Measurements from ENCODE around the gene OTOA.
"Not testable (repeated sequence)": the region's sequence is repeated elsewhere in the genome, so short reads cannot be mapped to it uniquely, and the experiment has no call there.

Gene OTOA

DNA sequence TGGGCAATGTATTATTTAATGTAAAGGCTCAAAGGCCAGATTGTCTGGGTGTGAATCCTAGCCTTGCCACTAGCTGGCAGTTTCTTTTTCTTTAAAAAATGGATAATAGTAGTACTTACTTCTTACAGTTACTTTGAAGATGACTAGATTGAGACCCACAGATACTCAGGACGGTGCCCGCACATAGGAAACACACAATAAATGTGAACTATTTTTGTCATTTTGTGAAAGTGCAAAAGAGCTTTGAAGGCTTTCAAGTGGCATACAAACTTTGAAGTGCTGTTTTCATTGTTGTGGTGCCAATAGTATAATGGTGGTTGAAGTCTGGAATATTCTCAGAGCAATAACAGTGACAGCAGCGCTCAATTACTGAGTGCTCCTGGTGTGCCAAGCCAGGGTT lies 63.6 kb downstream of the OTOA start:
- DNase-seq, result no peak

GRCh38 chr16:21731233-21731632 lies 67.5 kb downstream of the OTOA start:
- DNase-seq, result not testable (repeated sequence)

- not testable (repeated sequence) for DNase-seq
These were observed 76.9 kb downstream of the OTOA start for GRCh38 chr16:21740637-21741036.

DNA sequence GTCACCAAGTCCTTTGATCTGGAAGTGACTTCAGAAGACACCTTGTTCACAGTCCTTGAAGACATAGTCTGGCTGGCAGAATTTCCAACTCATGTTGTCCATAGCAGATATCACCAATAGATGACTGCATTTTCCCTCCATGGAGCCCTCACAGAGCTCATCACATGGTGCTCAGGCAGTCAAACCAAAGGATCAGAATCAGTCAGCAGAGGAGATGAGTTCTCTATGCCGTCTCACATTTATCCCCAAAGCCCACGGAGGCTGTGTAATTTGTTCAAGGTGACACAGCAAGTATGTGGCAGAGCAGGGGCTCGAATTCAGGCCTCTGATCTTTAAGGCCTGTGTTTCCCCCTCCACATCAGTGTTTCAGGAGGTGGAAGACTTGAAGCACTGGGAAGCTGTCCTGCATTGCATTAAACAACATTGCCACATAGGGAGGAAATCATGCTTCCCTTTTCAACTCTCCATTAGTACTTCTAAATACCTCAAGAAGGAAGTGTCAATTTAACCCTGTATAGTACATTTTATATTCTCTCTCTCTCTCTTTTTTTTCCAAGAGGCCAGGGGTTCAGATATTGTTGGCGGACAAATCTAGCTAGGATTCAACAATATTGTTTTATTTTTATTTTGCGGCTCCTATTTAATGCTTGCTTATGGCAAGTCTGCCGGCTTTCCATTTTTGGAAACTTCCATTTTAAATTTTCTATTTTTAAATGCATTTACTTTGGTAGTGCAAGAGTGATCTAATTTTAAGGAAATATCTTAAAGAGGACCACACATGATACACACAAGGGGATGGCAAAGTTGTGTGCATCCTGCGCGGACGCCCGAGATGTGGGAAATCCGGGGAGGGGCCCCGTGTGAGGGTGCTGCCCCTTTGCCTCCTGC lies 92.7 kb downstream of the OTOA start:
- DNase-seq, result not testable (repeated sequence)

DNA sequence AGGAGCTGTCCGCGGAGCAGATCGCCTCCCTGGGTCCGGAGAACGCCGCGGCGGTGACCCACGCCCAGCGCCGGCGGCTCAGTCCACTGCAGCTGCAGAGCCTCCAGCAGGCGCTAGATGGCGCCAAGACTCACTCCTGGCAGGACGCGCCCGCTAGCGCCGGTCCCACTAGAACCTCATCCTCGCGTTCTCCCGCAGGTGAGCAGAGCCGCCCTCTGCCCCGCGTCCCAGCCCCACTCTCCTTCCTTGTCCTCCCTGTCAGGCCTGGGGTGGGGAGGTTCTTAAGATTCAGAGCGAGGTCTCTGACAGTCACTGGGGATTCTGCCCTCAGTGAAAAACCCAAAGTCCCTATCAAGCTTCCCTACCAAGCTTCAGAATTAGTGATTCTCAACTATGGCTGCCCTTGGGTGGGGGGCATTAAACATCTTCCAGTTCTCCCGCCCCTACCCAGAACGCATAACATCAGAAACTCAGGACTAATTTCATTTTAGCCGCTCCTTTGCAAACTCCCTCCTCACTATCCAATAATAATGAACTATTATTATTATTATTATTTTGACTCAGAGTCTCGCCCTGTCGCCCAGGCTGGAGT lies 93.4 kb downstream of the OTOA start:
- not testable (repeated sequence) for DNase-seq

GRCh38 chr16:21768280-21768679 lies 104.5 kb downstream of the OTOA start:
- DNase-seq, result not testable (repeated sequence)

- not testable (repeated sequence) for DNase-seq
These were observed 105.0 kb downstream of the OTOA start for GRCh38 chr16:21768810-21769209.

DNA sequence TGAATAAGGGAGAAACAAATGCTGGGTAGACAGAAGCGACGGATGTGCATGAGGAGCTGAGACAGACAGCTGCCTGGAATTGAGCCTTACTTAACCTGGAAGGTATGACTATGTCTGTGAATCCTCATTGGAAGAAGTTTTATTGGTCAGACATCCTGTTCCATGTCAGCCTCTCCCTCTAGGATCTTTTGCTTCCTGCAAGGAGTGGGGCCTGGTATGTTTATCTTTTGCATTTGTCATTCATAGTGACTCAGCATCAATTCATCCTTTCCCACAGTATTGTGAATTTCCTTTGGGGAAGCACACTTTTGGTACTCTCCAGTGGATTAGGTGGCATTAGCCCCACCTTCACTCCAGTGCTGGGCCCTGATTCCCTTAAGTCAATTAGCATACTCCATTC lies 105.5 kb downstream of the OTOA start:
- DNase-seq, result not testable (repeated sequence)

DNA sequence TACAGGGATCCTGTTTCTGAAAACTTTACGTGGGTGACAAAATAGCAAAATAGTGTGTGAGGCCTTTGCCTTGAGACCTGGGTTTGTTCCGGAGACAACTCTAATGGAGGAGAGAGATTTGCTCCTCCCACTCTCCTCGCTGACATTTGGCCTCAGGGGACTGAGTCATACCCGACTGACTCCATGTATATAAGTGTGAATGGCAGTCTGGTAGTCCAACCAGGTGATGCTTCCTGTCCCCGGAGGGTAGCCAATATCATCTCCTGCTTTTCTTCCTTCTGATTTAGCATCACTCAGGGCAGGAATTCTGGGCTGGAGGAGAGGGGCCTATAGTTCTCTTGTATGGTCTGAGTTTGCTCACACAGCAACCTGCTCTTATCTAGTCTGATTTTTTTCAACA lies 106.8 kb downstream of the OTOA start:
- DNase-seq, result not testable (repeated sequence)

DNA sequence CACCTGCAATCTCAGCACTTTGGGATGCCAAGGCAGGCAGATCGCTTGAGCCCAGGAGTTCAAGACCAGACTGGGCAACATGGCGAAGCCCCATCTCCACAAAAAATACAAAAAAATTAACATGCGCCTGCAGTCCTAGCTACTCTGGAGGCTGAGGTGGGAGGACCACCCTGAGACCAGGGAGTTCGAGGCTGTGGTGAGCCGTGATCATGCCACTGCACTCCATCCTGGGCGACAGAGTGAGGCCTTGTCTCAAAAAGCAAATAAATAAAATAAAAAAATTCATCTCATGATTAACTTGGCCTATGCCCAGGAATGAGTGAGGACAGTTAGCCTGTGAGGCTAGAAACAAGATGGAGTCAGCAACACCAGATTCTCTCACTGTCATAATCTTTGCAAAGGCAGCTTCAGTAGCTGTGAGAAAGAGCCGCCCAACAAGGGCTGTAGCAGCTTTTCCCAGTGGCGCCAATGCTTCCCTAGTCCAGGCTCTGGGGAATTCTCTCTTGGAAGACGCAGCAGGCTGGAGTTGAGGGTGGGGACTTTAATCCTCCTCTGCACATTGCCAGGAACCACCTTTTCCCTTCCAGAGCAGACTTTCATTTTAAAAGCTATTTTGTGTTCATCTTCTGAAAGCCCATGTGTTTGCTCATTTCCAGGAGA lies 108.9 kb downstream of the OTOA start:
- DNase-seq, result not testable (repeated sequence)

GRCh38 chr16:21773207-21773553 lies 109.4 kb downstream of the OTOA start:
- DNase-seq, result not testable (repeated sequence)

GRCh38 chr16:21780525-21780924 lies 116.8 kb downstream of the OTOA start:
- not testable (repeated sequence) for DNase-seq

- not testable (repeated sequence) for DNase-seq
These were observed 126.7 kb downstream of the OTOA start for GRCh38 chr16:21790506-21790905.

GRCh38 chr16:21793310-21793709 lies 129.5 kb downstream of the OTOA start:
- not testable (repeated sequence) for DNase-seq

DNA sequence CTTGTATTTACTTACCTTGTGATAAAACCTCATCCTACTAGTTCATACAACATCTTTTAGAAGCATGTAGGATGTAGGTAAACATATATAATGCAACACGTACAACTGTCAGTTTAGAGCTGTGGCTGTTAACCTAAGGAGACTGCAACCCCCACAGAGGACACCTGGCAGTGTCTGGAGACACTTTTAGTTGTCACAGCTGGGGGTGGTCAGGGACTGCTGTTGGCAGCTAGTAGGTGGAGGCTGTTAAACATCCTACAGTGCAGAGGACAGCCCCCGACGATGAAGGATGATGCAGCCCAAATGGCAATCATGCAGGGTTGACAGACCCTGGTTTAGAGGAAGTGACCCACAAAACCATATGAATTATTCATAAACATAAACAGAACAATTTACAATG lies 134.8 kb downstream of the OTOA start:
- DNase-seq, result not testable (repeated sequence)

- not testable (repeated sequence) for DNase-seq
These were observed 138.0 kb downstream of the OTOA start for GRCh38 chr16:21801538-21802374.

DNA sequence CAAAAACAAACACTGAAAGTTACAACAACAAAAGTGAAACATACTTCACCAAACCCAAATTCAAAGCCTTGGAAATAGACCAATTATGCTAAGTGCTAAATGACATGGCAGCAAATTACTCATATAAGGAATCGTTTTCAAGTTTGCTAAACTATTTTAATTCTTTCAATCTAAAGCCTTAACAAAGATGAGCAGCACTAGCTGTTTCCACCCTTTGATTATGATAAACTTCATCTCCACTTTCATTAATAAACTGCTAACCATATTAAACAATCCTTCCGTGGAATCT lies 138.6 kb downstream of the OTOA start:
- not testable (repeated sequence) for DNase-seq

Measured in activated T-cell treated with anti-CD3 and anti-CD28 coated beads for 4 hours (primary cell).